Lower leg skin (tissue), 4 donors: ENCODE data around the gene SDR9C7. TPM values are rescaled to one million over a fixed set of nuclear protein-coding genes. Genes with fewer than 3 reads are reported as not detected.

Experiments used
- DNase-seq, 2 donors: peaks; one replicate each; pipeline ENCODE4 v3.0.0-alpha.2; 2019; ENCODE audit warnings: low spot score in 2 of 2
- H3K4me3 ChIP-seq: fragments of 200-600 bp; sonication (generic); 2 replicates; pipeline ENCODE4 v1.5.1; 2017; ENCODE audit warnings: mild to moderate bottlenecking, low read depth; ENCODE audit not compliant: poor library complexity, severe bottlenecking
- CTCF ChIP-seq, 3 donors: fragments of 450-650 bp; IDR thresholded peaks; one replicate each; pipeline ENCODE4 v1.5.1; 2016; ENCODE audit warnings: antibody characterized with exemption in 3 of 3, mild to moderate bottlenecking in 3 of 3, moderate library complexity in 2 of 3
- POLR2A ChIP-seq, 2 donors: fragments of 450-650 bp; IDR thresholded peaks; one replicate each; pipeline ENCODE4 v1.6.1; 2016 to 2017; ENCODE audit warnings: antibody characterized with exemption in 2 of 2, mild to moderate bottlenecking in 1 of 2, moderate library complexity in 1 of 2
- WGBS, 2 donors: methylation state at CpG; one replicate each; pipeline ENCODE4 v1.1.5; 2018; 5-methylcytosine and 5-hydroxymethylcytosine counted together
- intact Hi-C: fragments of 100-400 bp; cut with DNase I; formaldehyde crosslinking; loops from one replicate; pipeline ENCODE4 v1.15.0; 2023; ENCODE audit warnings: low total_unique reads
- total RNA-seq, 4 donors: library from RNA; depleted of rRNA; stranded (reverse); fragments of >200 nt; gene quantifications; one replicate each; pipeline ENCODE4 v1.1.0, GENCODE V29; 2016

Gene SDR9C7
- total RNA-seq, 4 donors from 2014 or later: 71.0 to 161 (median 105) TPM

GRCh38 chr12:56931474-56931978, 2.7 kb downstream of the SDR9C7 start:
- intact Hi-C loops: no loop called here
- WGBS, 2 donors: 55 to 62% methylated on average over 2 of the region's 2 CpGs
- H3K4me3 ChIP-seq: no peak overlapping the region

GRCh38 chr12:56930241-56930640, 4.0 kb downstream of the SDR9C7 start:
- DNase-seq: no peak
- H3K4me3 ChIP-seq: no peak overlapping the region
- WGBS, 2 donors: 82 to 84% methylated on average over 5 to 8 of the region's 8 CpGs
- no peak for TF ChIP-seq CTCF (IDR thresholded peaks at IDR 0.05)
- no peak for TF ChIP-seq POLR2A (IDR thresholded peaks at IDR 0.05)
- intact Hi-C loops: no loop called here

More at GRCh38 chr12:56931474-56931978, 2.7 kb downstream of the SDR9C7 start:
- DNase-seq: no peak
- TF ChIP-seq POLR2A (IDR thresholded peaks at IDR 0.05): no peak

GRCh38 chr12:56929780-56930179, 4.4 kb downstream of the SDR9C7 start:
- no peak overlapping the region for H3K4me3 ChIP-seq
- 82 to 89% methylated on average over 4 of the region's 4 CpGs for WGBS, 2 donors
- TF ChIP-seq POLR2A (IDR thresholded peaks at IDR 0.05) (no peak), CTCF (IDR thresholded peaks at IDR 0.05) (no peak)
- intact Hi-C loops: no loop called here
- no peak for DNase-seq

- intact Hi-C loops: no loop called here
- no peak for DNase-seq
- no peak overlapping the region for H3K4me3 ChIP-seq
- TF ChIP-seq CTCF (IDR thresholded peaks at IDR 0.05) (no peak), POLR2A (IDR thresholded peaks at IDR 0.05) (no peak)
- 61 to 65% methylated on average over 3 of the region's 3 CpGs for WGBS, 2 donors
Observed at GRCh38 chr12:56928262-56928661, 5.9 kb downstream of the SDR9C7 start.

- intact Hi-C loops: no loop called here
- TF ChIP-seq POLR2A (IDR thresholded peaks at IDR 0.05) (no peak), CTCF (IDR thresholded peaks at IDR 0.05) (no peak)
- no peak for DNase-seq
- WGBS, 2 donors: 86 to 90% methylated on average over 4 of the region's 4 CpGs
- H3K4me3 ChIP-seq: no peak overlapping the region
Observed at GRCh38 chr12:56927281-56927680, 6.9 kb downstream of the SDR9C7 start.

- no peak overlapping the region for H3K4me3 ChIP-seq
- 79% methylated on average over 1 of the region's 1 CpG for WGBS, 2 donors
- intact Hi-C loops: no loop called here
- no peak for TF ChIP-seq POLR2A (IDR thresholded peaks at IDR 0.05)
- TF ChIP-seq CTCF (IDR thresholded peaks at IDR 0.05): no peak
- DNase-seq: no peak
Observed at GRCh38 chr12:56922031-56922430, 12.2 kb downstream of the SDR9C7 start.
